T-helper 1 cell treated with Interleukin-12 subunit alpha and Interleukin-12 subunit beta and Interleukin-4 antibody, amounts not matched to agents 30 ng/mL and 1 ng/mL, for 36 hours (primary cell): ENCODE results near the gene SLC7A7. TPM values are rescaled to one million over a fixed set of nuclear protein-coding genes. Genes with fewer than 3 reads are reported as not detected.
"Not testable (repeated sequence)": the region's sequence is repeated elsewhere in the genome, so short reads cannot be mapped to it uniquely, and the experiment has no call there.

ENCODE experiments used
- intact Hi-C: fragments of 100-400 bp; cut with micrococcal nuclease; formaldehyde crosslinking; loops from one replicate; pipeline ENCODE4 v1.15.1; 2024
- total RNA-seq: library from RNA; stranded (reverse); gene quantifications from 2 replicates; pipeline ENCODE4 v1.2.3, GENCODE V29; 2022

The SLC7A7 gene
- total RNA-seq, 1 donor from 2014 or later: 0.54 TPM

DNA sequence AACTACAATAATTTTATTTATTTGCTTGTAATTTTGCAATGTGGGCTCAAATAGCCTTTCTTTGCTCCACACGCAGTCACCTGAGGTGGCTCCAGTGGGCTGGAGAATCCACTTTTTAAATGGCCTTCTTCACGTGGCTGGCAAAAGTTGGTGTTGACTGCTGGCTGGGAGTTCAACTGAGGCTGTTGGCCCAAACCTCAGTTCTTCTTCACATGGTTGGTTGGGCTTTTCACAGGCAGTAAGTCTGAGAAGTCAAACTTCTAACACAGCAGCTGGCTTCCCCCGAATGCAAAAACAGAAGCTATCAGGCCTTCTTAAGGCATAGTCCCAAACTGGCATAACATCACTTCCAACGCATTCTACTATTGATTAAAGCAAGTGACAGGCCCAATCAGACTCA lies 50.9 kb downstream of the SLC7A7 start:
- intact Hi-C loops: no loop called here

- intact Hi-C loops: no loop called here
These were observed 53.5 kb downstream of the SLC7A7 start for GRCh38 chr14:22761734-22762133.

- intact Hi-C loops: not testable (repeated sequence)
These were observed 57.1 kb downstream of the SLC7A7 start for GRCh38 chr14:22757972-22758650.

DNA sequence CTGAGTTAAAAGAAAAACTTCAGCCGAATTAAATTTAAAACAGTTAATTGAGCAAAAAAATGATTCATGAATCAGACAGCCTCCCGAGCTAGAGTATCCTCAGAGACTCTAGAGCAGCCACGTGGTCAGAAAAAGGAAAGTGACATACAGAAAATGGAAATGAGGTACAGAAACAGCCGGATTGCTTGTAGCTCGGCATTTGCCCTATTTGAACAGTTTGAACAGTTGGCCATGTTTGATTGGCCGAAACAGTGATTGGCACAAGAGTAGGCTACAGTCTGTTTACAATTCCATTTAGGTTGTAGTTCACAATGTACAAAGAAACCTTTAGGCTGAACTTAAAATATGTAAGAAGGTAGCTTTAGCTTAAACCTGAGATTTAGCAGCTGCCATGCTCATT lies 61.6 kb downstream of the SLC7A7 start:
- intact Hi-C loops: no loop called here

- intact Hi-C loops: no loop called here
These were observed 62.8 kb downstream of the SLC7A7 start for GRCh38 chr14:22752422-22752821.

- intact Hi-C loops: no loop called here
These were observed 66.6 kb downstream of the SLC7A7 start for GRCh38 chr14:22748631-22749068.

DNA sequence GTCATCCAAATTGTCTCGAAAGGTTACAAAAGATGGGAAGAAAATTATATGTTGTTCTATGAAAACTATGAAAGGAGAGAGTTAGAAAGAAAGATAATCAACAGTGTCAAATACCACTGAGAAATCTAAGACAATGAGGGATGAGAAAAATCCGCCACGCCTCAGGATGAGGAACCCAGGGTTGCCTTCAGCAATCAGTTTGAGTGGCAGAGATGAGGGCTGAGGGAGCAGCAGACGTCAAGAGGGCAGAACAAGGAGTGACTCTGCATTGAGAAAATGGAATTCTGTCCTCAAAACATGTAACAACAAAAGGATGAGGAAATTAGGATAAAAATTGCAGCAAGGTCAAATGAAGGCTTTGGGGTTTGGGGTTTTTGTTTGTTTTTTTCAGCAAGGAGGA lies 67.0 kb downstream of the SLC7A7 start:
- intact Hi-C loops: no loop called here

DNA sequence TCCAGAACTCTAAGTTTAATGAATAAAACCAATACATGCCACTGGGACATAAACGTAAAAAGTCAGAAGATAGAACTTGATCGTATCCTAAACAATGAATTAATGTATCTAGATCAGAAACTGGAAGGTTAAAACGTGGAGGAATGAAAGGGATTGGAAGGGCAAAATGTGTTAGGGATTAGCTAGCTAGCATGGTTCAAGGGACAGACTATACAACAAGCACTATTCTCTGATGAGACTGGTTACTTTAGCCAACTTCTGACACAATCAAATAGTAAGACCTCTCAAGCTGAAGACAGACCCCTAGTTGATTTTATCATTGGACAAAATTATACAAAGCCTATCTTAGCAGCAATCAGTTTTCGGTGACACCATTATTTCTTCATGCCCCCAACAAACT lies 67.5 kb downstream of the SLC7A7 start:
- intact Hi-C loops: no loop called here

- intact Hi-C loops: no loop called here
These were observed 75.2 kb downstream of the SLC7A7 start for GRCh38 chr14:22740020-22740419.

DNA sequence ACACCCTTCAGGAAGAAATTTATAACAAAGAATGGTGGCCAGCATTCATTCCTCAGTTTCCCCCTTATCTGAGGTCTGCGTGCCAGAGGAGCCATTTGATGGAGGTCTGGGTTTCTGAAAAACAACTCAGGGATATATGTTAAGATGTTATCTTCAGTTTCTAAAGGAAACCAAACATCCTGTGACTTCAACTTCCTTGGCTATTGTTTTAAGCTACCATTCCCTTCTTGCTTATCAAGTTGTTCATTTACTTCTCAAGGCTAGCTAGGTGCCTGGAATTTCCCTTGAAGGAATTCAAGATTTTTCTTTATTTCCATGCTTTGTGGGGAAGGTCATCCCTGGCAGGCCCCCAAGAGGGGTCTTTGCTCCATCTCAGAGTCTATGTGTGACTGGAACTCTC lies 75.8 kb downstream of the SLC7A7 start:
- intact Hi-C loops: no loop called here

DNA sequence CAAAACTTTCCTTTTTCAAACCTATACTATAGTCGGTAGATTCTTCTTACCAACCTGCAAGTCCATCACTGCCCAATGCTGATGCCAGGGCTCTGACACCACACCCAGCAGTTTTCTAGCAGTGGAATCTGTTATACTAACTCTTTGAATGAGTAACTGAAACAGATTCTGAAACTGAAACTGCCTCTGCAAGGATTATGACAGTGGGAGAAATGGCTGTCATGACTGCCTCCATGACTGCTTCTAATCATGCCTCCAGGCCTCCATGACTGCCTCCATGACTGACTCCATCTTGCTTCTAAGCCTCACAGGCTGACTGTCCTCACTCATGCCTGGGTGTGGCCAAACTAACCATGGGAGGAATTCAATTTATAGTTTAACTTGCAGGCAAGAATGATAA lies 78.2 kb downstream of the SLC7A7 start:
- intact Hi-C loops: loop anchor here (1.0 kb wide), 2 partner anchors 24 to 29 kb away; partner anchors contain the start of gene OXA1L

- intact Hi-C loops: not testable (repeated sequence)
These were observed 78.9 kb downstream of the SLC7A7 start for GRCh38 chr14:22736384-22736783.

DNA sequence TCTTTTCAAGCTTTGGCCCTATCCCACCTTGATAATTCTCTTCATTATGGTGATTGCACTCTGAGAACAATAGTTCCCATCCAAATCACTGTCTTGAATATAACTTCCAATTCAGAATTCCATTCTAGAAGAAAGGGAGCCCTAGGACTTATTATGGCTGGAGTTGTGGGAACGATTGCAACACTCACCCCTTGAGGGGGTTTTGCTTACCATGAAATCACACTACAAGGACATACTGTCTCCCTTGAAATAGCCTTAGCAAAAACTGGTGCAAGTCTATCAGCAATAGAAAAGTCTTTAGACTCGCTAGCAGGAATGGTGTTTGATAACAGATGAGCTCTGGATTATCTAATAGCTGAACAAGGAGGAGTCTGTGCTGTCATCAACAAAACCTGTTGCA lies 80.1 kb downstream of the SLC7A7 start:
- intact Hi-C loops: no loop called here

- intact Hi-C loops: no loop called here
These were observed 81.4 kb downstream of the SLC7A7 start for GRCh38 chr14:22733829-22734228.

GRCh38 chr14:22732062-22732461 lies 83.2 kb downstream of the SLC7A7 start:
- intact Hi-C loops: not testable (repeated sequence)

DNA sequence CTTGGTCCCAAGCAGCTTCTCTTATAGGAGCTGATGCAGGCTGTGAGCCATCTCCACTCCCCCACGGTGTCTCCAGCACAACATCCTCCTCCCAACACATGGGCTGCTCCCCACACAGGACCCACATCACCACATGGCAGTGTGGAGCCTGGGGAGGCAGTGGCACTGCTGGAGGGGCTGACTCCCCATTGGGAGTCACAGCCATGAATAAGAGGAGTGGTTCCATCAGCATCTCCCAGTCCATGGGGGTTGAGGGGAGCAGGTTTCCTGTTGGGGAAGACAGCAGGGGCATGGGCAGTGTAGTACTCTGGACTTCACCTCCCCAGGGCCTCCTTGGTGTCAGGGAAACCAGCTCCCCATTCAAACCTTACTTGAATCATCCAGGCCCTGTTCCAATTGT lies 89.2 kb downstream of the SLC7A7 start:
- intact Hi-C loops: no loop called here

DNA sequence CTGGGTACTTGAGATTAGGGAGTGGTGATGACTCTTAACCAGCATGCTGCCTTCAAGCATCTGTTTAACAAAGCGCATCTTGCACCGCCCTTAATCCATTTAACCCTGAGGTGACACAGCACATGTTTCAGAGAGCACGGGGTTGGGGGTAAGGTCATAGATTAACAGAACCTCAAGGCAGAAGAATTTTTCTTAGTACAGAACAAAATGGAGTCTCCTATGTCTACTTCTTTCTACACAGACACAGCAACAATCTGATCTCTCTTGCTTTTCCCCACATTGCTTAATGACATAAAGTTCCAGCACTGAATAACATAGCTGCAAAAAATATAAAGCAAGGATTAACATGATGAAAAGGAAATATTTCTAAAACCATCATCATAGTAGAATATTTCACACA lies 89.9 kb downstream of the SLC7A7 start:
- intact Hi-C loops: not testable (repeated sequence)

DNA sequence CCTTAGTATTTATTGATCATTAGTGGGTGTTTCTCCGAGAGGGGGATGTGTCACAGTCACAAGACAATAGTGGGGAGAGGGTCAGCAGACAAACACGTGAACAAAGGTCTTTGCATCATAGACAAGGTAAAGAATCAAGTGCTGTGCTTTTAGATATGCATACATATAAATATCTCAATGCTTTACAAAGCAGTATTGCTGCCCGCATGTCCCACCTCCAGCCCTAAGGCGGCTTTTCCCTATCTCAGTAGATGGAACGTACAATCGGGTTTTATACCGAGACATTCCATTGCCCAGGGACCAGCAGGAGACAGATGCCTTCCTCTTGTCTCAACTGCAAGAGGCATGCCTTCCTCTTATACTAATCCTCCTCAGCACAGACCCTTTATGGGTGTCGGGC lies 90.4 kb downstream of the SLC7A7 start:
- intact Hi-C loops: not testable (repeated sequence)

- intact Hi-C loops: no loop called here
These were observed 91.4 kb downstream of the SLC7A7 start for GRCh38 chr14:22723815-22724214.
